Activated naive CD8-positive, alpha-beta T cell (primary cell): ENCODE results near the gene NLGN4Y.
A peak's percentile ranks its signal among the peaks of the same experiment; 100 is the strongest.

ENCODE experiments used
- H3K27ac Mint-ChIP-seq: one replicate; pipeline ENCODE4 v1.8.0; 2021; ENCODE audit warnings: mixed read lengths
- H3K27me3 Mint-ChIP-seq: one replicate; pipeline ENCODE4 v1.8.0; 2021; ENCODE audit warnings: mixed read lengths
- H3K36me3 Mint-ChIP-seq: one replicate; pipeline ENCODE4 v1.8.0; 2021; ENCODE audit warnings: mixed read lengths
- H3K4me1 Mint-ChIP-seq: one replicate; pipeline ENCODE4 v1.8.0; 2021; ENCODE audit warnings: low read depth, mixed read lengths
- H3K4me3 Mint-ChIP-seq: one replicate; pipeline ENCODE4 v1.8.0; 2021; ENCODE audit warnings: mild to moderate bottlenecking, mixed read lengths
- H3K9me3 Mint-ChIP-seq: one replicate; pipeline ENCODE4 v1.8.0; 2021; ENCODE audit warnings: low read depth, mixed read lengths

NLGN4Y gene

GRCh38 chrY:14524272-14525231, at the start of gene NLGN4Y:
NLGN4Y (plus strand) TSS chrY:14524529; CDS start chrY:14622120, 97,591 bp downstream.
- peaks cover 12% of the 10 kb centered on the region for H3K27me3 Mint-ChIP-seq
- H3K4me3 Mint-ChIP-seq = peak within 1 kb of the TSS; percentile 73
- H3K36me3 Mint-ChIP-seq = no peaks in the 10 kb centered on the region
- H3K4me1 Mint-ChIP-seq = peaks cover 3% of the 10 kb centered on the region
- H3K9me3 Mint-ChIP-seq = no peaks in the 10 kb centered on the region
- H3K27ac Mint-ChIP-seq = no peak within 1 kb of the TSS

GRCh38 chrY:14485935-14486334, 38.4 kb upstream of the NLGN4Y start:
- Mint-ChIP-seq H3K4me1 (no peaks in the 10 kb centered on the region), H3K27me3 (no peaks in the 10 kb centered on the region), H3K27ac (no peak overlapping the region), H3K36me3 (no peaks in the 10 kb centered on the region), H3K9me3 (no peaks in the 10 kb centered on the region), H3K4me3 (no peak overlapping the region)

GRCh38 chrY:14490226-14490625, 34.1 kb upstream of the NLGN4Y start:
- Mint-ChIP-seq H3K36me3 (no peaks in the 10 kb centered on the region), H3K4me3 (no peak overlapping the region), H3K27me3 (no peaks in the 10 kb centered on the region), H3K9me3 (no peaks in the 10 kb centered on the region), H3K4me1 (no peaks in the 10 kb centered on the region), H3K27ac (no peak overlapping the region)

GRCh38 chrY:14498071-14498470, 26.3 kb upstream of the NLGN4Y start:
- Mint-ChIP-seq H3K4me3 (no peak overlapping the region), H3K36me3 (no peaks in the 10 kb centered on the region), H3K4me1 (no peaks in the 10 kb centered on the region), H3K9me3 (no peaks in the 10 kb centered on the region), H3K27me3 (no peaks in the 10 kb centered on the region), H3K27ac (no peak overlapping the region)

GRCh38 chrY:14504592-14504991, 19.7 kb upstream of the NLGN4Y start:
- H3K36me3 Mint-ChIP-seq = no peaks in the 10 kb centered on the region
- no peak overlapping the region for H3K27ac Mint-ChIP-seq
- H3K4me3 Mint-ChIP-seq = no peak overlapping the region
- no peaks in the 10 kb centered on the region for H3K27me3 Mint-ChIP-seq
- H3K9me3 Mint-ChIP-seq = no peaks in the 10 kb centered on the region
- H3K4me1 Mint-ChIP-seq = no peaks in the 10 kb centered on the region

GRCh38 chrY:14522379-14522950, 1.9 kb upstream of the NLGN4Y start:
- Mint-ChIP-seq H3K4me1 (peaks cover 3% of the 10 kb centered on the region), H3K36me3 (no peaks in the 10 kb centered on the region), H3K4me3 (no peak overlapping the region), H3K27me3 (peaks cover 12% of the 10 kb centered on the region), H3K27ac (no peak overlapping the region), H3K9me3 (no peaks in the 10 kb centered on the region)

GRCh38 chrY:14523491-14524271, 648 bp upstream of the NLGN4Y start:
- Mint-ChIP-seq H3K9me3 (no peaks in the 10 kb centered on the region), H3K4me1 (peaks cover 3% of the 10 kb centered on the region), H3K27ac (no peak overlapping the region), H3K36me3 (no peaks in the 10 kb centered on the region), H3K4me3 (peak overlapping the region; percentile 73), H3K27me3 (peaks cover 12% of the 10 kb centered on the region)

GRCh38 chrY:14525315-14525714, 986 bp downstream of the NLGN4Y start:
- Mint-ChIP-seq H3K4me3 (peak overlapping the region; percentile 70), H3K36me3 (no peaks in the 10 kb centered on the region), H3K27me3 (peaks cover 11% of the 10 kb centered on the region), H3K4me1 (peaks cover 3% of the 10 kb centered on the region), H3K27ac (no peak overlapping the region), H3K9me3 (no peaks in the 10 kb centered on the region)

GRCh38 chrY:14528361-14528760, 4.0 kb downstream of the NLGN4Y start:
- Mint-ChIP-seq H3K4me3 (no peak overlapping the region), H3K27me3 (peaks cover 6% of the 10 kb centered on the region), H3K27ac (no peak overlapping the region), H3K9me3 (no peaks in the 10 kb centered on the region), H3K36me3 (no peaks in the 10 kb centered on the region), H3K4me1 (peaks cover 3% of the 10 kb centered on the region)

- H3K4me3 Mint-ChIP-seq = no peak overlapping the region
- H3K27me3 Mint-ChIP-seq = no peaks in the 10 kb centered on the region
- peaks cover under 1% of the 10 kb centered on the region for H3K9me3 Mint-ChIP-seq
- H3K36me3 Mint-ChIP-seq = no peaks in the 10 kb centered on the region
- no peaks in the 10 kb centered on the region for H3K4me1 Mint-ChIP-seq
- H3K27ac Mint-ChIP-seq = no peak overlapping the region
These were observed 12.4 kb downstream of the NLGN4Y start for GRCh38 chrY:14536703-14537102.

GRCh38 chrY:14543506-14543905, 19.2 kb downstream of the NLGN4Y start:
- Mint-ChIP-seq H3K9me3 (peaks cover 7% of the 10 kb centered on the region), H3K27ac (no peak overlapping the region), H3K4me1 (no peaks in the 10 kb centered on the region), H3K36me3 (no peaks in the 10 kb centered on the region), H3K27me3 (no peaks in the 10 kb centered on the region), H3K4me3 (no peak overlapping the region)

- H3K4me3 Mint-ChIP-seq = no peak overlapping the region
- no peak overlapping the region for H3K27ac Mint-ChIP-seq
- H3K36me3 Mint-ChIP-seq = no peaks in the 10 kb centered on the region
- H3K27me3 Mint-ChIP-seq = no peaks in the 10 kb centered on the region
- H3K9me3 Mint-ChIP-seq = no peaks in the 10 kb centered on the region
- H3K4me1 Mint-ChIP-seq = no peaks in the 10 kb centered on the region
These were observed 57.0 kb downstream of the NLGN4Y start for GRCh38 chrY:14581294-14581693.

- Mint-ChIP-seq H3K4me1 (no peaks in the 10 kb centered on the region), H3K4me3 (no peak overlapping the region), H3K9me3 (no peaks in the 10 kb centered on the region), H3K36me3 (no peaks in the 10 kb centered on the region), H3K27me3 (no peaks in the 10 kb centered on the region), H3K27ac (no peak overlapping the region)
These were observed 62.4 kb downstream of the NLGN4Y start for GRCh38 chrY:14586725-14587124.

- H3K27me3 Mint-ChIP-seq = no peaks in the 10 kb centered on the region
- no peaks in the 10 kb centered on the region for H3K9me3 Mint-ChIP-seq
- no peak overlapping the region for H3K4me3 Mint-ChIP-seq
- no peaks in the 10 kb centered on the region for H3K4me1 Mint-ChIP-seq
- no peak overlapping the region for H3K27ac Mint-ChIP-seq
- no peaks in the 10 kb centered on the region for H3K36me3 Mint-ChIP-seq
These were observed 77.0 kb downstream of the NLGN4Y start for GRCh38 chrY:14601372-14601771.

- Mint-ChIP-seq H3K4me3 (no peak overlapping the region), H3K27ac (no peak overlapping the region), H3K36me3 (no peaks in the 10 kb centered on the region), H3K4me1 (no peaks in the 10 kb centered on the region), H3K27me3 (no peaks in the 10 kb centered on the region), H3K9me3 (peaks cover 3% of the 10 kb centered on the region)
These were observed 93.3 kb downstream of the NLGN4Y start for GRCh38 chrY:14617625-14618024.
